PC-3 (cell line): ENCODE data around the gene AGTR1. TPM values are rescaled to one million over a fixed set of nuclear protein-coding genes. Genes with fewer than 3 reads are reported as not detected.
A peak's percentile ranks its signal among the peaks of the same experiment; 100 is the strongest.

ENCODE experiments used
- ATAC-seq: fragments of 200-7000 bp; cut with Tn5 transposase; 2 replicates; pipeline ENCODE4 v1.9.1; 2020; ENCODE audit warnings: mild to moderate bottlenecking, moderate library complexity
- BruUV-seq: library from RNA; stranded (reverse); fragments of 400-500 nt; replicated peaks from 2 replicates; lab custom pipeline; 2021; lab: Mats Ljungman, UMichigan
- CTCF ChIA-PET: fragments of 300-600 bp; sonication (Branson Sonifier 250); formaldehyde crosslinking; loops from one replicate; lab custom pipeline; 2022; ENCODE audit warnings: antibody characterized with exemption; lab: Charles Lee
- POLR2A ChIA-PET: fragments of 300-600 bp; sonication (Branson Sonifier 250); formaldehyde crosslinking; loops from one replicate; lab custom pipeline; 2022; ENCODE audit warnings: antibody characterized with exemption; ENCODE audit not compliant: unreplicated experiment; lab: Charles Lee
- DNase-seq: peaks from one replicate; pipeline ENCODE4 v3.0.0-alpha.2; 2015
- H2AFZ ChIP-seq: fragments of 300-600 bp; sonication (generic); 2 replicates; pipeline ENCODE4 v1.6.0; 2016; ENCODE audit warnings: antibody characterized with exemption, low read length
- H3F3A ChIP-seq: fragments of 300-600 bp; sonication (generic); one replicate; pipeline ENCODE4 v1.6.0; 2017; ENCODE audit warnings: antibody characterized with exemption, low read length, control low read depth, mild to moderate bottlenecking; ENCODE audit not compliant: unreplicated experiment
- H3K27ac ChIP-seq: fragments of 300-600 bp; sonication (generic); 2 replicates; pipeline ENCODE4 v1.5.1; 2016; ENCODE audit warnings: mild to moderate bottlenecking, low read length
- H3K27me3 ChIP-seq: fragments of 300-600 bp; sonication (generic); 2 replicates; pipeline ENCODE4 v1.6.1; 2016; ENCODE audit warnings: low read length, mixed read lengths
- H3K36me3 ChIP-seq: fragments of 300-600 bp; sonication (generic); 2 replicates; pipeline ENCODE4 v1.6.1; 2016; ENCODE audit warnings: low read depth, mixed run types, low read length, mixed read lengths
- H3K4me1 ChIP-seq: fragments of 300-600 bp; sonication (generic); 2 replicates; pipeline ENCODE4 v1.5.1; 2016; ENCODE audit warnings: low read length; ENCODE audit not compliant: insufficient read depth
- H3K4me2 ChIP-seq: fragments of 300-600 bp; sonication (generic); 2 replicates; pipeline ENCODE4 v1.6.0; 2016; ENCODE audit warnings: low read length
- H3K4me3 ChIP-seq: fragments of 300-600 bp; sonication (generic); 2 replicates; pipeline ENCODE4 v1.5.1; 2016; ENCODE audit warnings: mild to moderate bottlenecking, low read length, mixed read lengths
- H3K79me2 ChIP-seq: fragments of 300-600 bp; sonication (generic); 2 replicates; pipeline ENCODE4 v1.6.1; 2017; ENCODE audit warnings: low read length, mixed read lengths
- H3K9ac ChIP-seq: fragments of 300-600 bp; sonication (generic); 2 replicates; pipeline ENCODE4 v1.6.0; 2016; ENCODE audit warnings: mild to moderate bottlenecking, low read length
- H3K9me2 ChIP-seq: fragments of 300-600 bp; sonication (generic); replicated peaks from 2 replicates; pipeline ENCODE4 v1.6.1; 2016; ENCODE audit warnings: mixed run types, low read length, mixed read lengths
- H3K9me3 ChIP-seq: fragments of 300-600 bp; sonication (generic); 2 replicates; pipeline ENCODE4 v1.6.1; 2016; ENCODE audit warnings: low read length, mixed read lengths
- H4K20me1 ChIP-seq: fragments of 300-600 bp; sonication (generic); 2 replicates; pipeline ENCODE4 v1.6.1; 2016; ENCODE audit warnings: low read length, mixed read lengths
- EZH2 ChIP-seq: fragments of 300-600 bp; sonication (generic); IDR thresholded peaks from one replicate; pipeline ENCODE4 v1.6.1; 2017; ENCODE audit warnings: antibody characterized with exemption, mild to moderate bottlenecking, low read length; ENCODE audit not compliant: unreplicated experiment
- EZH2phosphoT487 ChIP-seq: fragments of 300-600 bp; sonication (generic); IDR thresholded peaks from 2 replicates; pipeline ENCODE4 v1.6.1; 2018; ENCODE audit warnings: mild to moderate bottlenecking, antibody characterized with exemption, low read length, borderline replicate concordance
- intact Hi-C: fragments of 100-400 bp; cut with micrococcal nuclease; formaldehyde crosslinking; loops from 2 replicates; pipeline ENCODE4 v1.9.0; 2023
- total RNA-seq: library from RNA; depleted of rRNA; stranded (reverse); fragments of >200 nt; gene quantifications from 2 replicates; pipeline ENCODE4 v1.2.3, GENCODE V29; 2014
- TF ChIP-seq, protein P1 (sequence below): fragments of 300-600 bp; sonication (generic); conservative IDR thresholded peaks from 2 replicates; pipeline ENCODE4 v1.5.1; 2017; ENCODE audit warnings: antibody characterized with exemption, low read depth, mild to moderate bottlenecking, low read length

The AGTR1 gene
- total RNA-seq, 1 experiment from 2014 or later, result 0.15 TPM

DNA sequence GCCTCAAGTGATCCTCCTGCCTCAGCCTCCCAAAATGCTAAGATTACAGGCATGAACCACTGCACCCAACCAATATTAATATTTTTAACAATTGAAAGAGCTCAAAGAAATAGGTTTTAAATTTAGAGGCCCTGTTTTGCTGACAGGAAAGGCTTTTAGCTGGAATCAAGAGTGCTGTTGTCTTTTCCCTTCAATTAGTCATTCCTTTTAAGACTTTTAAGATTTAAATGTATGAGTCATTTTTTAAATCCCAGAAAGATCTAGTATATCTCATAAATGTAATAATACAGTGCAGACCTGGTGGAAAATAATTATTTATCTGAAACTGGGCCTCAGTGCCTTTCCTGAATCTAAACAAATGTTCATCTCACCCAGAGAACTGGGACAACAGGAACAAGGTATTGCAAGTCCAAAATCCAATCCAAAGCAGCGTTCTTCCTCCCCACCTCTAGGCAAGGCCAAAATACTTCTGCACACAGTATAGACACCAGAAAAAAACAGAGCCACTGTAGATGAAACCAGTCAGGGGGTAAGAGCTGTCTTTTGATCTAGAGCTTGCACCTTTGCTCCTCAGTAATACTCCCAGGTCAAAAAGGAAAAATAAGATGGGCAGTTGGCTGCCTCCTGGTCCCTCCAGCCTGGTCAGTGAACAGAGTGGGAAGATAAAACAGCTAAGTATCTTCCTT lies 14.4 kb downstream of the AGTR1 start:
- H3K9me3 ChIP-seq, result no peaks in the 10 kb centered on the region
- POLR2A ChIA-PET, result no interaction called here
- ATAC-seq, result peak; percentile 53
- no peak overlapping the region for H3K9ac ChIP-seq
- H3K4me2 ChIP-seq, result no peak overlapping the region
- peak; percentile 29 for DNase-seq
- H3K4me1 ChIP-seq, result peaks cover 10% of the 10 kb centered on the region
- no peaks in the 10 kb centered on the region for H4K20me1 ChIP-seq
- CTCF ChIA-PET, result no interaction called here
- H2AFZ ChIP-seq, result no peak overlapping the region
- no peak for TF ChIP-seq EZH2phosphoT487
- TF ChIP-seq, protein P1, sequence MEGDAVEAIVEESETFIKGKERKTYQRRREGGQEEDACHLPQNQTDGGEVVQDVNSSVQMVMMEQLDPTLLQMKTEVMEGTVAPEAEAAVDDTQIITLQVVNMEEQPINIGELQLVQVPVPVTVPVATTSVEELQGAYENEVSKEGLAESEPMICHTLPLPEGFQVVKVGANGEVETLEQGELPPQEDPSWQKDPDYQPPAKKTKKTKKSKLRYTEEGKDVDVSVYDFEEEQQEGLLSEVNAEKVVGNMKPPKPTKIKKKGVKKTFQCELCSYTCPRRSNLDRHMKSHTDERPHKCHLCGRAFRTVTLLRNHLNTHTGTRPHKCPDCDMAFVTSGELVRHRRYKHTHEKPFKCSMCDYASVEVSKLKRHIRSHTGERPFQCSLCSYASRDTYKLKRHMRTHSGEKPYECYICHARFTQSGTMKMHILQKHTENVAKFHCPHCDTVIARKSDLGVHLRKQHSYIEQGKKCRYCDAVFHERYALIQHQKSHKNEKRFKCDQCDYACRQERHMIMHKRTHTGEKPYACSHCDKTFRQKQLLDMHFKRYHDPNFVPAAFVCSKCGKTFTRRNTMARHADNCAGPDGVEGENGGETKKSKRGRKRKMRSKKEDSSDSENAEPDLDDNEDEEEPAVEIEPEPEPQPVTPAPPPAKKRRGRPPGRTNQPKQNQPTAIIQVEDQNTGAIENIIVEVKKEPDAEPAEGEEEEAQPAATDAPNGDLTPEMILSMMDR, result no peak
- TF ChIP-seq EZH2, result no peak
- no peaks in the 10 kb centered on the region for H3K9me2 ChIP-seq
- no TSS peak for BruUV-seq
- H3K36me3 ChIP-seq, result no peaks in the 10 kb centered on the region
- no peak overlapping the region for H3K4me3 ChIP-seq
- intact Hi-C loops, result loop anchor here (10.0 kb wide), 1 partner anchor 233 kb away; no protein-coding TSS in a partner anchor
- H3K27me3 ChIP-seq, result peaks cover 4% of the 10 kb centered on the region; the same call in 1 of the 2 replicates
- no peak overlapping the region for H3K27ac ChIP-seq
- H3K79me2 ChIP-seq, result no peaks in the 10 kb centered on the region
- H3F3A ChIP-seq, result no peaks in the 10 kb centered on the region

GRCh38 chr3:148714521-148714920 lies 16.8 kb downstream of the AGTR1 start:
- Histone ChIP-seq H3K27ac (no peak overlapping the region), H3K4me1 (peaks cover 10% of the 10 kb centered on the region), H3K79me2 (no peaks in the 10 kb centered on the region), H3K9ac (no peak overlapping the region), H3F3A (no peaks in the 10 kb centered on the region), H3K4me2 (no peak overlapping the region), H2AFZ (no peak overlapping the region), H3K27me3 (peaks cover 4% of the 10 kb centered on the region; the same call in 1 of the 2 replicates), H3K36me3 (no peaks in the 10 kb centered on the region), H4K20me1 (no peaks in the 10 kb centered on the region), H3K9me2 (no peaks in the 10 kb centered on the region), H3K4me3 (no peak overlapping the region), H3K9me3 (no peaks in the 10 kb centered on the region)
- no TSS peak for BruUV-seq
- ChIA-PET POLR2A (no interaction called here), CTCF (no interaction called here)
- ATAC-seq (no peak), DNase-seq (no peak)
- TF ChIP-seq EZH2, result no peak
- no peak for TF ChIP-seq EZH2phosphoT487
- TF ChIP-seq, protein P1, result no peak
- intact Hi-C loops, result loop anchor here (10.0 kb wide), 1 partner anchor 230 kb away; no protein-coding TSS in a partner anchor

DNA sequence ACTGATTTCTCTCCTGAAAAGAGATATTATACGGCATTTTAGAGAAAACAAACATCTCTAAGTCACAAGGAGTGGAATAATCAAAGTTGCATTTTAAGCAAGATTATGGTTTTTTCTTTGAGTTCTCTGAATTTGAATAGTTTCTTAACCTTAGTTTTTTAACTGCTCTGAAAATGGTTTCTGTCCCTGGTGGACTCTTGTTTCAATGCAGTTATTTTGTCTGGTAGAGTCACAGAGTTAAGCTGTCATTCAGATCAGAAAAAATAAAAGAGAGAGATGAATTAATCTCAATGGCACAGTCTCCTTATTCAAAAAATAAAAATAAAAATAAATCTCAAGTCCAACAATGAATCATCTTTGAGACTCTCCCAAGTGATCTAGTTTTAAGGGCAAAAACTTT lies 19.0 kb downstream of the AGTR1 start:
- TF ChIP-seq, protein P1, result no peak
- no peak for TF ChIP-seq EZH2
- no peak for TF ChIP-seq EZH2phosphoT487
- no peaks in the 10 kb centered on the region for H3K9me2 ChIP-seq
- no peaks in the 10 kb centered on the region for H3K36me3 ChIP-seq
- peaks cover 14% of the 10 kb centered on the region; the same call in 1 of the 2 replicates for H3K27me3 ChIP-seq
- no TSS peak for BruUV-seq
- H4K20me1 ChIP-seq, result no peaks in the 10 kb centered on the region
- H3F3A ChIP-seq, result no peaks in the 10 kb centered on the region
- H3K4me2 ChIP-seq, result no peak overlapping the region
- H3K9me3 ChIP-seq, result no peaks in the 10 kb centered on the region
- POLR2A ChIA-PET, result no interaction called here
- H3K4me1 ChIP-seq, result peaks cover 10% of the 10 kb centered on the region
- H3K9ac ChIP-seq, result no peak overlapping the region
- no peak overlapping the region for H3K4me3 ChIP-seq
- ATAC-seq, result no peak
- no peaks in the 10 kb centered on the region for H3K79me2 ChIP-seq
- DNase-seq, result no peak
- intact Hi-C loops, result loop anchor here (10.0 kb wide), 1 partner anchor 228 kb away; no protein-coding TSS in a partner anchor
- CTCF ChIA-PET, result interaction anchor here (0.6 kb wide), 1 partner anchor 410 kb away, joined by 4 read pairs; no protein-coding TSS in a partner anchor
- H3K27ac ChIP-seq, result no peak overlapping the region
- H2AFZ ChIP-seq, result no peak overlapping the region
